ENCODE measurements around the gene IRGQ.
A peak's percentile ranks its signal among the peaks of the same experiment; 100 is the strongest.
"Not testable (repeated sequence)": the region's sequence is repeated elsewhere in the genome, so short reads cannot be mapped to it uniquely, and the experiment has no call there.

The IRGQ gene

GRCh38 chr19:43595999-43596841 is at the start of gene IRGQ, which contains the start of gene ZNF576:
Gene IRGQ, minus strand, starts transcription at chr19:43596134. Its CDS starts 796 bp downstream, at chr19:43595338.
Gene ZNF576, plus strand, starts transcription at chr19:43596595. Its CDS starts 514 bp downstream, at chr19:43597109.
- peak; percentile 99 for DNase-seq

- DNase-seq = no peak
Observed at GRCh38 chr19:43644181-43644580, 48.2 kb upstream of the IRGQ start.

GRCh38 chr19:43643326-43643725 is 47.4 kb upstream of the IRGQ start:
- DNase-seq = no peak

- DNase-seq = no peak
Observed at GRCh38 chr19:43642531-43642930, 46.6 kb upstream of the IRGQ start.

- DNase-seq = no peak
Observed at GRCh38 chr19:43641333-43641732, 45.4 kb upstream of the IRGQ start.

GRCh38 chr19:43640424-43640757 is 44.5 kb upstream of the IRGQ start:
- no peak for DNase-seq

GRCh38 chr19:43639519-43640423 is 43.8 kb upstream of the IRGQ start, which contains the start of gene CADM4:
Gene CADM4, minus strand, starts transcription at chr19:43639850. Its CDS starts 60 bp downstream, at chr19:43639790.
- DNase-seq = no peak

- no peak for DNase-seq
Observed at GRCh38 chr19:43638995-43639518, 43.1 kb upstream of the IRGQ start.

GRCh38 chr19:43638214-43638994 is 42.5 kb upstream of the IRGQ start:
- DNase-seq = no peak

- peak; percentile 42 for DNase-seq
Observed at GRCh38 chr19:43636121-43636683, 40.3 kb upstream of the IRGQ start.

- not testable (repeated sequence) for DNase-seq
Observed at GRCh38 chr19:43635561-43635940, 39.6 kb upstream of the IRGQ start.

GRCh38 chr19:43634872-43635560 is 39.1 kb upstream of the IRGQ start:
- DNase-seq = peak; percentile 44

GRCh38 chr19:43634506-43634871 is 38.6 kb upstream of the IRGQ start:
- no peak for DNase-seq

GRCh38 chr19:43634068-43634467 is 38.1 kb upstream of the IRGQ start:
- no peak for DNase-seq

- DNase-seq = no peak
Observed at GRCh38 chr19:43633520-43633919, 37.6 kb upstream of the IRGQ start.

- DNase-seq = no peak
Observed at GRCh38 chr19:43631491-43631890, 35.6 kb upstream of the IRGQ start.

- DNase-seq = no peak
Observed at GRCh38 chr19:43628646-43629326, 32.9 kb upstream of the IRGQ start.

GRCh38 chr19:43626838-43627237 is 30.9 kb upstream of the IRGQ start:
- no peak for DNase-seq

- peak; percentile 8 for DNase-seq
Observed at GRCh38 chr19:43625918-43626579, 30.1 kb upstream of the IRGQ start.

GRCh38 chr19:43624933-43625332 is 29.0 kb upstream of the IRGQ start:
- peak; percentile 18 for DNase-seq

All from fibroblast of skin of right biceps (primary cell).